ENCODE measurements around the gene PHF21B.

DNA sequence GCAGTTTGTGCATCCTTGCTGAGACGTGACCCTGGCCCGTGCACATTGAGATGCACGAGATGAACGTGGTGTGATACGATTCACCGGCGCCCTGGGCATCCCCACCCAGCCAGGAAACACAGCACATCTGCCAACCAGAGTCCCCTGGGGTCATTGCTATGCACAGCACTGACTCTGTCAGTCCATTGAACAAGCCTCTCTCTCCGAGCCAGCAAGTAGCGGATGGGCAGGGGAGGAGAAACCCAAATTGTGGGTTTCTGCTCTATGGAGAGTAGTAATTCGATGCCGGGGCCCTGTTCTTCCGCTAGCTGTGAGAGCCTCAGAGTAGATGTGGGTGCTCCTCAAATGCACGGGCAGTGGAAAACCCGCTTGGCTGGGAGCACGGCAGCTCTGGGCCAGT lies 172.3 kb downstream of the PHF21B start:
- TF ChIP-seq, protein P1, sequence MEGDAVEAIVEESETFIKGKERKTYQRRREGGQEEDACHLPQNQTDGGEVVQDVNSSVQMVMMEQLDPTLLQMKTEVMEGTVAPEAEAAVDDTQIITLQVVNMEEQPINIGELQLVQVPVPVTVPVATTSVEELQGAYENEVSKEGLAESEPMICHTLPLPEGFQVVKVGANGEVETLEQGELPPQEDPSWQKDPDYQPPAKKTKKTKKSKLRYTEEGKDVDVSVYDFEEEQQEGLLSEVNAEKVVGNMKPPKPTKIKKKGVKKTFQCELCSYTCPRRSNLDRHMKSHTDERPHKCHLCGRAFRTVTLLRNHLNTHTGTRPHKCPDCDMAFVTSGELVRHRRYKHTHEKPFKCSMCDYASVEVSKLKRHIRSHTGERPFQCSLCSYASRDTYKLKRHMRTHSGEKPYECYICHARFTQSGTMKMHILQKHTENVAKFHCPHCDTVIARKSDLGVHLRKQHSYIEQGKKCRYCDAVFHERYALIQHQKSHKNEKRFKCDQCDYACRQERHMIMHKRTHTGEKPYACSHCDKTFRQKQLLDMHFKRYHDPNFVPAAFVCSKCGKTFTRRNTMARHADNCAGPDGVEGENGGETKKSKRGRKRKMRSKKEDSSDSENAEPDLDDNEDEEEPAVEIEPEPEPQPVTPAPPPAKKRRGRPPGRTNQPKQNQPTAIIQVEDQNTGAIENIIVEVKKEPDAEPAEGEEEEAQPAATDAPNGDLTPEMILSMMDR (conservative IDR thresholded peaks at IDR 0.05; ENCODE audit: low read depth in 2 of 2), result no peak
- TF ChIP-seq EZH2phosphoT487 (IDR thresholded peaks at IDR 0.05; ENCODE audit: unreplicated experiment) (no peak), POLR2AphosphoS5 (IDR thresholded peaks at IDR 0.05; ENCODE audit: low read depth) (no peak), CREB1 (CRISPR knock-in tag; IDR thresholded peaks at IDR 0.05; ENCODE audit: low read depth) (no peak), EZH2 (IDR thresholded peaks at IDR 0.05; ENCODE audit: low read depth, unreplicated experiment) (no peak), NANOG (IDR thresholded peaks at IDR 0.05; ENCODE audit: borderline replicate concordance) (no peak), JUNB (IDR thresholded peaks at IDR 0.05; ENCODE audit: unreplicated experiment) (no peak)
- TF ChIP-seq, protein P2, sequence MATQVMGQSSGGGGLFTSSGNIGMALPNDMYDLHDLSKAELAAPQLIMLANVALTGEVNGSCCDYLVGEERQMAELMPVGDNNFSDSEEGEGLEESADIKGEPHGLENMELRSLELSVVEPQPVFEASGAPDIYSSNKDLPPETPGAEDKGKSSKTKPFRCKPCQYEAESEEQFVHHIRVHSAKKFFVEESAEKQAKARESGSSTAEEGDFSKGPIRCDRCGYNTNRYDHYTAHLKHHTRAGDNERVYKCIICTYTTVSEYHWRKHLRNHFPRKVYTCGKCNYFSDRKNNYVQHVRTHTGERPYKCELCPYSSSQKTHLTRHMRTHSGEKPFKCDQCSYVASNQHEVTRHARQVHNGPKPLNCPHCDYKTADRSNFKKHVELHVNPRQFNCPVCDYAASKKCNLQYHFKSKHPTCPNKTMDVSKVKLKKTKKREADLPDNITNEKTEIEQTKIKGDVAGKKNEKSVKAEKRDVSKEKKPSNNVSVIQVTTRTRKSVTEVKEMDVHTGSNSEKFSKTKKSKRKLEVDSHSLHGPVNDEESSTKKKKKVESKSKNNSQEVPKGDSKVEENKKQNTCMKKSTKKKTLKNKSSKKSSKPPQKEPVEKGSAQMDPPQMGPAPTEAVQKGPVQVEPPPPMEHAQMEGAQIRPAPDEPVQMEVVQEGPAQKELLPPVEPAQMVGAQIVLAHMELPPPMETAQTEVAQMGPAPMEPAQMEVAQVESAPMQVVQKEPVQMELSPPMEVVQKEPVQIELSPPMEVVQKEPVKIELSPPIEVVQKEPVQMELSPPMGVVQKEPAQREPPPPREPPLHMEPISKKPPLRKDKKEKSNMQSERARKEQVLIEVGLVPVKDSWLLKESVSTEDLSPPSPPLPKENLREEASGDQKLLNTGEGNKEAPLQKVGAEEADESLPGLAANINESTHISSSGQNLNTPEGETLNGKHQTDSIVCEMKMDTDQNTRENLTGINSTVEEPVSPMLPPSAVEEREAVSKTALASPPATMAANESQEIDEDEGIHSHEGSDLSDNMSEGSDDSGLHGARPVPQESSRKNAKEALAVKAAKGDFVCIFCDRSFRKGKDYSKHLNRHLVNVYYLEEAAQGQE (IDR thresholded peaks at IDR 0.05; ENCODE audit: unreplicated experiment), result no peak
- TF ChIP-seq, protein P3, sequence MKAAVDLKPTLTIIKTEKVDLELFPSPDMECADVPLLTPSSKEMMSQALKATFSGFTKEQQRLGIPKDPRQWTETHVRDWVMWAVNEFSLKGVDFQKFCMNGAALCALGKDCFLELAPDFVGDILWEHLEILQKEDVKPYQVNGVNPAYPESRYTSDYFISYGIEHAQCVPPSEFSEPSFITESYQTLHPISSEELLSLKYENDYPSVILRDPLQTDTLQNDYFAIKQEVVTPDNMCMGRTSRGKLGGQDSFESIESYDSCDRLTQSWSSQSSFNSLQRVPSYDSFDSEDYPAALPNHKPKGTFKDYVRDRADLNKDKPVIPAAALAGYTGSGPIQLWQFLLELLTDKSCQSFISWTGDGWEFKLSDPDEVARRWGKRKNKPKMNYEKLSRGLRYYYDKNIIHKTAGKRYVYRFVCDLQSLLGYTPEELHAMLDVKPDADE (IDR thresholded peaks at IDR 0.05), result no peak
- TF ChIP-seq, protein P4, sequence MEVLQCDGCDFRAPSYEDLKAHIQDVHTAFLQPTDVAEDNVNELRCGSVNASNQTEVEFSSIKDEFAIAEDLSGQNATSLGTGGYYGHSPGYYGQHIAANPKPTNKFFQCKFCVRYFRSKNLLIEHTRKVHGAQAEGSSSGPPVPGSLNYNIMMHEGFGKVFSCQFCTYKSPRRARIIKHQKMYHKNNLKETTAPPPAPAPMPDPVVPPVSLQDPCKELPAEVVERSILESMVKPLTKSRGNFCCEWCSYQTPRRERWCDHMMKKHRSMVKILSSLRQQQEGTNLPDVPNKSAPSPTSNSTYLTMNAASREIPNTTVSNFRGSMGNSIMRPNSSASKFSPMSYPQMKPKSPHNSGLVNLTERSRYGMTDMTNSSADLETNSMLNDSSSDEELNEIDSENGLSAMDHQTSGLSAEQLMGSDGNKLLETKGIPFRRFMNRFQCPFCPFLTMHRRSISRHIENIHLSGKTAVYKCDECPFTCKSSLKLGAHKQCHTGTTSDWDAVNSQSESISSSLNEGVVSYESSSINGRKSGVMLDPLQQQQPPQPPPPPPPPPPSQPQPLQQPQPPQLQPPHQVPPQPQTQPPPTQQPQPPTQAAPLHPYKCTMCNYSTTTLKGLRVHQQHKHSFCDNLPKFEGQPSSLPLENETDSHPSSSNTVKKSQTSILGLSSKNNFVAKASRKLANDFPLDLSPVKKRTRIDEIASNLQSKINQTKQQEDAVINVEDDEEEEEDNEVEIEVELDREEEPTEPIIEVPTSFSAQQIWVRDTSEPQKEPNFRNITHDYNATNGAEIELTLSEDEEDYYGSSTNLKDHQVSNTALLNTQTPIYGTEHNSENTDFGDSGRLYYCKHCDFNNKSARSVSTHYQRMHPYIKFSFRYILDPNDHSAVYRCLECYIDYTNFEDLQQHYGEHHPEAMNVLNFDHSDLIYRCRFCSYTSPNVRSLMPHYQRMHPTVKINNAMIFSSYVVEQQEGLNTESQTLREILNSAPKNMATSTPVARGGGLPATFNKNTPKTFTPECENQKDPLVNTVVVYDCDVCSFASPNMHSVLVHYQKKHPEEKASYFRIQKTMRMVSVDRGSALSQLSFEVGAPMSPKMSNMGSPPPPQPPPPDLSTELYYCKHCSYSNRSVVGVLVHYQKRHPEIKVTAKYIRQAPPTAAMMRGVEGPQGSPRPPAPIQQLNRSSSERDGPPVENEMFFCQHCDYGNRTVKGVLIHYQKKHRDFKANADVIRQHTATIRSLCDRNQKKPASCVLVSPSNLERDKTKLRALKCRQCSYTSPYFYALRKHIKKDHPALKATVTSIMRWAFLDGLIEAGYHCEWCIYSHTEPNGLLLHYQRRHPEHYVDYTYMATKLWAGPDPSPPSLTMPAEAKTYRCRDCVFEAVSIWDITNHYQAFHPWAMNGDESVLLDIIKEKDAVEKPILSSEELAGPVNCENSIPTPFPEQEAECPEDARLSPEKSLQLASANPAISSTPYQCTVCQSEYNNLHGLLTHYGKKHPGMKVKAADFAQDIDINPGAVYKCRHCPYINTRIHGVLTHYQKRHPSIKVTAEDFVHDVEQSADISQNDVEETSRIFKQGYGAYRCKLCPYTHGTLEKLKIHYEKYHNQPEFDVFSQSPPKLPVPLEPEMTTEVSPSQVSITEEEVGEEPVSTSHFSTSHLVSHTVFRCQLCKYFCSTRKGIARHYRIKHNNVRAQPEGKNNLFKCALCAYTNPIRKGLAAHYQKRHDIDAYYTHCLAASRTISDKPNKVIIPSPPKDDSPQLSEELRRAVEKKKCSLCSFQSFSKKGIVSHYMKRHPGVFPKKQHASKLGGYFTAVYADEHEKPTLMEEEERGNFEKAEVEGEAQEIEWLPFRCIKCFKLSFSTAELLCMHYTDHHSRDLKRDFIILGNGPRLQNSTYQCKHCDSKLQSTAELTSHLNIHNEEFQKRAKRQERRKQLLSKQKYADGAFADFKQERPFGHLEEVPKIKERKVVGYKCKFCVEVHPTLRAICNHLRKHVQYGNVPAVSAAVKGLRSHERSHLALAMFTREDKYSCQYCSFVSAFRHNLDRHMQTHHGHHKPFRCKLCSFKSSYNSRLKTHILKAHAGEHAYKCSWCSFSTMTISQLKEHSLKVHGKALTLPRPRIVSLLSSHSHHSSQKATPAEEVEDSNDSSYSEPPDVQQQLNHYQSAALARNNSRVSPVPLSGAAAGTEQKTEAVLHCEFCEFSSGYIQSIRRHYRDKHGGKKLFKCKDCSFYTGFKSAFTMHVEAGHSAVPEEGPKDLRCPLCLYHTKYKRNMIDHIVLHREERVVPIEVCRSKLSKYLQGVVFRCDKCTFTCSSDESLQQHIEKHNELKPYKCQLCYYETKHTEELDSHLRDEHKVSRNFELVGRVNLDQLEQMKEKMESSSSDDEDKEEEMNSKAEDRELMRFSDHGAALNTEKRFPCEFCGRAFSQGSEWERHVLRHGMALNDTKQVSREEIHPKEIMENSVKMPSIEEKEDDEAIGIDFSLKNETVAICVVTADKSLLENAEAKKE (CRISPR knock-in tag; IDR thresholded peaks at IDR 0.05), result no peak
